ENCODE measurements around the gene TSPAN4. TPM values are rescaled to one million over a fixed set of nuclear protein-coding genes. Genes with fewer than 3 reads are reported as not detected.

TSPAN4 gene, protein sequence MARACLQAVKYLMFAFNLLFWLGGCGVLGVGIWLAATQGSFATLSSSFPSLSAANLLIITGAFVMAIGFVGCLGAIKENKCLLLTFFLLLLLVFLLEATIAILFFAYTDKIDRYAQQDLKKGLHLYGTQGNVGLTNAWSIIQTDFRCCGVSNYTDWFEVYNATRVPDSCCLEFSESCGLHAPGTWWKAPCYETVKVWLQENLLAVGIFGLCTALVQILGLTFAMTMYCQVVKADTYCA
- total RNA-seq, result 1 to 10 TPM; 5.3 to 5.8 TPM
- 1 to 10 TPM; 1.8 to 3.5 TPM for polyA plus RNA-seq

DNA sequence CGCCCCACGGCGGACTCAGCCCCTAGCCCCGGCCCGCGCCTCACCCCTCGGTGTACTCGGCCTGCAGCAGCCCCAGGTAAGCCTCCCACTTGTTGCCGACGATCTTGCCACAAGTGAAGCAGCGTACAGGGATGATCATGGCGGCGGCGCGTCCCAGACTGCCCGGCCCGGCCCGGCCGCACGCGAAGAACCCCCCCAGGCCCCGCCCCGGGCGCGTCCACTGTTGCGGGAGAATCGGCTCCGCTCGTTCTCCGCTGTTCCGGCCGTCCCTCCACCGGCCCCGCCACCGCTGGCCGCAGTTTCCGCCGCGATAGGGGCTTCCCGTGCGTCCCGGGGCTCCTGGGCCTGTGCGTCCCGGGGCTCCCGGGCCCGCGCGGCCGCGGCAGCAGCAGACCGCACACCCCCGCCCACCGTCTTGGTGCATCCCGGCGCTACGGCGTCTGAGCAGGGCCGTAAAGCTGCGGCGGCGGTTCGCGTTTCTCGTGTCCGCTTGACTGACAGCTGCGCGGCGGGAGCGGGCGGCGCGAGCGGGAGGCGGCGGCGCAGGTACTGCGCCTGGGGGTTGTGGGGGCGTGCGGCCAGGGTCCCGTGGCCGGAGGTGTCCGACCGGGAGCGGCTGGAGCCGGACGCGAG, at the start of gene TSPAN4, which contains the start of gene POLR2L:
TSPAN4 (plus strand) TSS at position 483 of the 633 bp plus-strand sequence. CDS start 7,453 bp downstream, outside the sequence.
POLR2L (minus strand) TSS at position 160 of the 633 bp plus-strand sequence; CDS start at position 139, 21 bp downstream.
- H3K4me3 Mint-ChIP-seq, result peak within 1 kb of the TSS; percentile 84 to 89 (median 86)

DNA sequence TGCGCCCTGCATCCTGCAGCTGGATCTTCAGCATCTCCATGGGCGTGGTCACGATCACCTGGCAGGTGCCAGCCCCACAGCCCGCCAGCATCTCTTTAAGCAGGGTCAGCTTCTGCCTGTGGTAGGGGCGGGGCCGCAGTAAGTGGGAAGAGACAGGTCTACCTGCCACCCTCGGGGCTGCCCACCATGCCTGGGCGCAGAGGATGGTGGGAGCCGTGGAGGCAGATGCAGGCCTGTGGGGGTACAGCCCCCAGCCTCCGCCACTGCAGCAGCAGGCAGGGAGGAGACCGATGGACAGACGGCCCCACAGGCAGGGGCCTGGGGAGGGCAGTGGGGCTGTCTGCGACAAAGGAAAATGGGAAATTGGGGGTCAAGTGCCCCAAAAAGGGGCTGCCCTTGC, 49.8 kb upstream of the TSPAN4 start:
- CTCF ChIA-PET (ENCODE audit: partially characterized antibody), result interaction anchor here (1.5 kb wide), 1 partner anchor 10 kb away, joined by 6 read pairs; no protein-coding TSS in a partner anchor
- H3K4me1 ChIP-seq (ENCODE audit: insufficient read depth, low read length), result peaks cover 32% of the 10 kb centered on the region
- POLR2A ChIA-PET (ENCODE audit: partially characterized antibody), result interaction anchor here (1.2 kb wide), 1 partner anchor 15 kb away, joined by 5 read pairs; no protein-coding TSS in a partner anchor

More for the DNA sequence above, at the start of gene TSPAN4, which contains the start of gene POLR2L:
- peaks cover 0 to 1% (median 0%) of the 10 kb centered on the region in 8 donors for H3K9me3 Mint-ChIP-seq
- H3K4me3 ChIP-seq (ENCODE audit: low read length in 2 of 2), result peak within 1 kb of the TSS; percentile 57 to 97
- peaks cover 4 to 35% (median 15%) of the 10 kb centered on the region in 4 donors for H3K4me1 Mint-ChIP-seq
- ChIA-PET CTCF (ENCODE audit: partially characterized antibody) (interaction anchor here (0.9 kb wide), 1 partner anchor 733 kb away, joined by 3 read pairs; no protein-coding TSS in a partner anchor), POLR2A (ENCODE audit: partially characterized antibody) (interaction anchor here (0.5 to 5.2 kb wide), 16 partner anchors 10 to 555 kb away, joined by 3 to 67 read pairs (median 4); partner anchors contain the start of genes CD151, CHID1, PHRF1 and PNPLA2)
- H3K27ac ChIP-seq (ENCODE audit: low read depth, low read length), result peak within 1 kb of the TSS; percentile 77
- H3K27ac Mint-ChIP-seq, result peak within 1 kb of the TSS; percentile 66 to 89 (median 84)
- H3K27me3 Mint-ChIP-seq, result peaks cover 0 to 2% of the 10 kb centered on the region in 2 donors
- peak; percentile 83 to 94 (median 85) for DNase-seq
- peaks cover 13% of the 10 kb centered on the region for H3K36me3 ChIP-seq (ENCODE audit: insufficient read depth, low read length)
- intact Hi-C loops (cut with micrococcal nuclease), result loop anchor here (1.0 to 2.0 kb wide), 3 partner anchors 23 to 84 kb away; partner anchors contain the start of gene RPLP2
- no peaks in the 10 kb centered on the region for H3K9me3 ChIP-seq (ENCODE audit: control insufficient read depth in 1 of 2, low read length in 2 of 2)
- H3K36me3 Mint-ChIP-seq, result peaks cover 0 to 15% of the 10 kb centered on the region in 2 donors
- peaks cover 31% of the 10 kb centered on the region for H3K4me1 ChIP-seq (ENCODE audit: insufficient read depth, low read length)
- H3K27me3 ChIP-seq (ENCODE audit: insufficient read depth, low read length), result no peaks in the 10 kb centered on the region

DNA sequence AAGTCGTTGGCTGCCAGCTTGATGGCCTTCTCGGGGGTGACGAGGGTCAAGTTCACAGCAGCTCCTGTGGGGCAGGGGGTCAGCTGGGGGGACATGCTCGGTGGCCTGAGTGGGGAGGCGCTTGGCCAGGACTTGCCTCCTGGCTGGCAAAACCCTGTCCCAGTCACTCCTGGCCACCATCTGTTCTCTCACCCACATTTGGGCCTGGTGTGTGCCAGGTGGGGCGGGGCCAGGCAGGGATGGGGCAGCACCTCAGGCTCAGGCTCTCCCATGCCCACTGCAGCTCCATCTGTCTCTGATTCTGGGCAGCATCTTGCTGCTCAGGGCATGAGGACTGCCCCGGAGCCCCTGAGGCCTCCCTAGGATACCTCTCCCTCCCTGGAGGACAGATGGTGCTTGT, 49.1 kb upstream of the TSPAN4 start:
- Histone ChIP-seq H3K27me3 (ENCODE audit: insufficient read depth, low read length) (peaks cover 4% of the 10 kb centered on the region), H3K4me1 (ENCODE audit: insufficient read depth, low read length) (peaks cover 34% of the 10 kb centered on the region), H3K4me3 (ENCODE audit: low read length in 2 of 2) (no peak overlapping the region), H3K9me3 (ENCODE audit: control insufficient read depth in 1 of 2, low read length in 2 of 2) (no peaks in the 10 kb centered on the region), H3K27ac (ENCODE audit: low read depth, low read length) (no peak overlapping the region), H3K36me3 (ENCODE audit: insufficient read depth, low read length) (peaks cover 12% of the 10 kb centered on the region)
- peaks cover 0 to 13% of the 10 kb centered on the region in 2 donors for H3K36me3 Mint-ChIP-seq
- CTCF ChIA-PET (ENCODE audit: partially characterized antibody), result interaction anchor here (1.5 kb wide), 1 partner anchor 10 kb away, joined by 6 read pairs; no protein-coding TSS in a partner anchor
- no peak overlapping the region for H3K27ac Mint-ChIP-seq
- peaks cover 0 to 1% (median 0%) of the 10 kb centered on the region in 8 donors for H3K9me3 Mint-ChIP-seq
- intact Hi-C loops (cut with micrococcal nuclease), result no loop called here
- H3K4me3 Mint-ChIP-seq, result peak overlapping the region in 3 of 8 donors; percentile 9 to 50 (median 24)
- H3K27me3 Mint-ChIP-seq, result no peaks in the 10 kb centered on the region
- DNase-seq, result no peak
- H3K4me1 Mint-ChIP-seq, result peaks cover 5 to 19% (median 10%) of the 10 kb centered on the region in 4 donors
- POLR2A ChIA-PET (ENCODE audit: partially characterized antibody), result interaction anchor here (1.2 to 1.6 kb wide), 4 partner anchors 10 to 18 kb away, joined by 3 to 5 read pairs (median 4); partner anchors contain the start of gene RPLP2

More for the DNA sequence above, 49.8 kb upstream of the TSPAN4 start:
- no peaks in the 10 kb centered on the region for H3K9me3 ChIP-seq (ENCODE audit: control insufficient read depth in 1 of 2, low read length in 2 of 2)
- no peaks in the 10 kb centered on the region for H3K27me3 Mint-ChIP-seq
- H3K27ac Mint-ChIP-seq, result no peak overlapping the region
- no peak overlapping the region for H3K27ac ChIP-seq (ENCODE audit: low read depth, low read length)
- peaks cover 5 to 19% (median 10%) of the 10 kb centered on the region in 4 donors for H3K4me1 Mint-ChIP-seq
- peaks cover 12% of the 10 kb centered on the region for H3K36me3 ChIP-seq (ENCODE audit: insufficient read depth, low read length)
- no peak overlapping the region for H3K4me3 ChIP-seq (ENCODE audit: low read length in 2 of 2)
- peaks cover 0 to 13% of the 10 kb centered on the region in 2 donors for H3K36me3 Mint-ChIP-seq
- H3K27me3 ChIP-seq (ENCODE audit: insufficient read depth, low read length), result peaks cover 4% of the 10 kb centered on the region
- DNase-seq, result no peak
- intact Hi-C loops (cut with micrococcal nuclease), result no loop called here
- no peak overlapping the region for H3K4me3 Mint-ChIP-seq
- H3K9me3 Mint-ChIP-seq, result peaks cover 0 to 1% (median 0%) of the 10 kb centered on the region in 8 donors

DNA sequence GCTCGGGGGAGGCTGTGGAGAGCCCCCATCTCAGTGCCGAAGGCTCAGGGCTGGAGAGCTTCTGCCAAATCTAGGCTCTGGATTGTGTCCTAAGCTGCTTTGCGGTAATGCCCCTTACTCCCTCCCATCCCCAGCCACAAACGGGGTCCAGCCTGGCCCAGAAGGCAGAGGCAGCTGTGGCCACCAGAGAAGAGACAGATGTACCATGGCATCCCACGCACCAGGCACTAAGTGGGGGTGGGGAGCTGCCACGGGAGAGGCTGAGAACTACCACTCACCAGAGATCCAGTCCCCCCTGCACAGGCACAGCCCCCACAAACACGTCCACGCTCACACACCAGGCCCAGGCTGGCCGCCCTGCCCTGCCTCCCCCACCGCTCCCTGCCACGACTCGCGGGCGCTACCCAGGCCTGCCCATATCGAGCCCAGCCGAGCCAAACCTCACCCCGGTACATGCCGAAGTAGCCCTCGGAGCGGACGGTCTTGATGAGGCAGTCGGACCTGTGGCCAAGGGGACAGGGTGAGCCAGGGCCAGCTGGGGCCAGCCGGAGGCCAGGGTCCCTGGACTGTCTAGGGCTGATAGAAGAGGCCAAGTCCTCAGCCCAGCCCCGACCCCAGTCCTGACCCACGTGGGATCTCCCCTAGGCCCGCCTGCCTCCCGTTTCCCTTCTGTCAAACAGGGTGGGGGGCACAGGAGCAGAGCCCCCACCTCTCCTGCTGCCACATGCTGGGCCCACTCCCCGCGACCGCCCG, 48.5 kb upstream of the TSPAN4 start:
- H3K36me3 Mint-ChIP-seq, result peaks cover 0 to 13% of the 10 kb centered on the region in 2 donors
- ChIA-PET CTCF (ENCODE audit: partially characterized antibody) (no interaction called here), POLR2A (ENCODE audit: partially characterized antibody) (interaction anchor here (1.2 to 1.6 kb wide), 4 partner anchors 9 to 18 kb away, joined by 3 to 5 read pairs (median 4); partner anchors contain the start of gene RPLP2)
- Histone ChIP-seq H3K4me1 (ENCODE audit: insufficient read depth, low read length) (peaks cover 36% of the 10 kb centered on the region), H3K36me3 (ENCODE audit: insufficient read depth, low read length) (peaks cover 12% of the 10 kb centered on the region), H3K9me3 (ENCODE audit: control insufficient read depth in 1 of 2, low read length in 2 of 2) (no peaks in the 10 kb centered on the region), H3K4me3 (ENCODE audit: low read length in 2 of 2) (no peak overlapping the region), H3K27ac (ENCODE audit: low read depth, low read length) (no peak overlapping the region), H3K27me3 (ENCODE audit: insufficient read depth, low read length) (peaks cover 4% of the 10 kb centered on the region)
- intact Hi-C loops (cut with micrococcal nuclease), result no loop called here
- DNase-seq, result no peak
- peaks cover 0 to 1% (median 0%) of the 10 kb centered on the region in 8 donors for H3K9me3 Mint-ChIP-seq
- no peak overlapping the region for H3K27ac Mint-ChIP-seq
- H3K4me3 Mint-ChIP-seq, result peak overlapping the region in 4 of 8 donors; percentile 10 to 45 (median 37)
- H3K4me1 Mint-ChIP-seq, result peaks cover 5 to 19% (median 10%) of the 10 kb centered on the region in 4 donors
- H3K27me3 Mint-ChIP-seq, result no peaks in the 10 kb centered on the region

DNA sequence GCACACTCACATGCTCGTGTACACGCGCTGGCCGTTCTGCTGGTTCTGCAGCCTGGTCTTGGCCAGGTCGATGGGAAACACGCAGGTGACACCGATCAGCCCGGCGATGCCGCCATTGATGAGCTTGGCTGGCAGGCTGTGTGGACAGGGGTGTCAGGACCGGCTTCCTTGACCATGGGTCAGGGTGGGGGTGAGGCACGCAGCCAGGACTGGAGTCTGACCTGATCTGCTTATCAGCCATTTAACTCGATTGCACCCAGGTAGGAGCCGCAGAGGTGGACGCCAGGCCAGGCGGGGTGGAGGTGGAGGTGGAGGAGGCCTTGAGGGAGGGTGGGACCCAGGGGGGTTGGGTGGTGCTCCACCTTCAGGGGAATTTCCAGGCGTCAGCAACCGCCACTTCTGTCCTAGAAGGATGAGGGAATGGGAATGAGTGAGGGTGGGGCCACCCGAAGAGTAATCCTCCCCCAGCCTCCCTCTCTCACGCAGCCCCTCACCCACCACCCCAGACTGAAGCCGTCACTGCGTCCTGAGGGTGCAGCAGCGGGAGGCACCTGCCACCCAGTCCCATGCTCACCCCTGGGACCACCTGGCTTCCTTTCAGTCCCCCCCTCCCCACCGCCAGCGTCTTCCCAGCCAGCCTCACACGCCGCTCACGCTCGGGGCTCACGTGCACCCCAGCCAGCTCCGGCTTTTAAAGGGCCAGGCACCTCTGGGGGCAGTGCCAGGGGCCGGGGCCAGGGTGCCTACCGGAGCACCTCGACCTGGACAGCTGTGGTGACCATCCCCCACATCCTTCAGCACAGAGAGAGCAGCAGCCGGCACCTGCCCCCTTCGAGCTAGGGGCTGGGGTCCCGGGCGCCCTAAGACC, 47.7 kb upstream of the TSPAN4 start:
- no peaks in the 10 kb centered on the region for H3K27me3 Mint-ChIP-seq
- Histone ChIP-seq H3K4me1 (ENCODE audit: insufficient read depth, low read length) (peaks cover 32% of the 10 kb centered on the region), H3K4me3 (ENCODE audit: low read length in 2 of 2) (peak overlapping the region in 1 of 2 donors; percentile 91), H3K27ac (ENCODE audit: low read depth, low read length) (peak overlapping the region; percentile 86), H3K36me3 (ENCODE audit: insufficient read depth, low read length) (peaks cover 12% of the 10 kb centered on the region), H3K9me3 (ENCODE audit: control insufficient read depth in 1 of 2, low read length in 2 of 2) (no peaks in the 10 kb centered on the region), H3K27me3 (ENCODE audit: insufficient read depth, low read length) (no peaks in the 10 kb centered on the region)
- peak overlapping the region in 7 of 8 donors; percentile 49 to 92 (median 75) for H3K4me3 Mint-ChIP-seq
- no peak for DNase-seq
- H3K27ac Mint-ChIP-seq, result peak overlapping the region in 1 of 7 donors; percentile 48
- H3K9me3 Mint-ChIP-seq, result peaks cover 0 to 1% (median 0%) of the 10 kb centered on the region in 8 donors
- CTCF ChIA-PET (ENCODE audit: partially characterized antibody), result interaction anchor here (1.1 to 2.7 kb wide), 2 partner anchors 12 to 29 kb away, joined by 3 to 9 read pairs; no protein-coding TSS in a partner anchor
- intact Hi-C loops (cut with micrococcal nuclease), result loop anchor here (5.0 kb wide), 3 partner anchors 33 to 238 kb away; partner anchors contain the start of gene AP2A2
- peaks cover 5 to 19% (median 10%) of the 10 kb centered on the region in 4 donors for H3K4me1 Mint-ChIP-seq
- H3K36me3 Mint-ChIP-seq, result peaks cover 0 to 13% of the 10 kb centered on the region in 2 donors
- POLR2A ChIA-PET (ENCODE audit: partially characterized antibody), result interaction anchor here (0.8 to 5.1 kb wide), 9 partner anchors 9 to 47 kb away, joined by 3 to 30 read pairs (median 6); partner anchors contain the start of genes GATD1, PNPLA2, RPLP2 and TALDO1
